Measurements from ENCODE around the gene PCDH20.
A peak's percentile ranks its signal among the peaks of the same experiment; 100 is the strongest.

PCDH20 gene

GRCh38 chr13:61414686-61415057 is 977 bp downstream of the PCDH20 start:
- DNase-seq (ENCODE audit: extremely low read depth, low read depth) = no peak
- TF ChIP-seq CTCF (IDR thresholded peaks at IDR 0.05; ENCODE audit: low read depth, low read length) = no peak

- TF ChIP-seq CTCF (IDR thresholded peaks at IDR 0.05; ENCODE audit: low read depth, low read length) = no peak
- no peak for DNase-seq (ENCODE audit: extremely low read depth, low read depth)
Observed at GRCh38 chr13:61413572-61414535, 1.8 kb downstream of the PCDH20 start.

GRCh38 chr13:61410669-61411297 is 4.9 kb downstream of the PCDH20 start:
- TF ChIP-seq CTCF (IDR thresholded peaks at IDR 0.05; ENCODE audit: low read depth, low read length) = peak; percentile 24
- no peak for DNase-seq (ENCODE audit: extremely low read depth, low read depth)

GRCh38 chr13:61410266-61410665 is 5.4 kb downstream of the PCDH20 start:
- TF ChIP-seq CTCF (IDR thresholded peaks at IDR 0.05; ENCODE audit: low read depth, low read length) = no peak
- no peak for DNase-seq (ENCODE audit: extremely low read depth, low read depth)

- TF ChIP-seq CTCF (IDR thresholded peaks at IDR 0.05; ENCODE audit: low read depth, low read length) = no peak
Observed at GRCh38 chr13:61408571-61408970, 7.1 kb downstream of the PCDH20 start.

GRCh38 chr13:61406275-61406674 is 9.4 kb downstream of the PCDH20 start:
- DNase-seq (ENCODE audit: extremely low read depth, low read depth) = no peak
- no peak for TF ChIP-seq CTCF (IDR thresholded peaks at IDR 0.05; ENCODE audit: low read depth, low read length)

More at GRCh38 chr13:61408571-61408970, 7.1 kb downstream of the PCDH20 start:
- DNase-seq (ENCODE audit: extremely low read depth, low read depth) = no peak

GRCh38 chr13:61396121-61396520 is 19.5 kb downstream of the PCDH20 start:
- DNase-seq (ENCODE audit: extremely low read depth, low read depth) = no peak
- TF ChIP-seq CTCF (IDR thresholded peaks at IDR 0.05; ENCODE audit: low read depth, low read length) = no peak
